ENCODE measurements around the gene PAPPA. TPM values are rescaled to one million over a fixed set of nuclear protein-coding genes. Genes with fewer than 3 reads are reported as not detected.

Gene PAPPA
- total and polyA plus RNA-seq, 9 of the 15 experiments (the other 6 are each of a cell fraction or from before 2014, with no cell fraction given): 0.06 to 0.18 (median 0.11) TPM

DNA sequence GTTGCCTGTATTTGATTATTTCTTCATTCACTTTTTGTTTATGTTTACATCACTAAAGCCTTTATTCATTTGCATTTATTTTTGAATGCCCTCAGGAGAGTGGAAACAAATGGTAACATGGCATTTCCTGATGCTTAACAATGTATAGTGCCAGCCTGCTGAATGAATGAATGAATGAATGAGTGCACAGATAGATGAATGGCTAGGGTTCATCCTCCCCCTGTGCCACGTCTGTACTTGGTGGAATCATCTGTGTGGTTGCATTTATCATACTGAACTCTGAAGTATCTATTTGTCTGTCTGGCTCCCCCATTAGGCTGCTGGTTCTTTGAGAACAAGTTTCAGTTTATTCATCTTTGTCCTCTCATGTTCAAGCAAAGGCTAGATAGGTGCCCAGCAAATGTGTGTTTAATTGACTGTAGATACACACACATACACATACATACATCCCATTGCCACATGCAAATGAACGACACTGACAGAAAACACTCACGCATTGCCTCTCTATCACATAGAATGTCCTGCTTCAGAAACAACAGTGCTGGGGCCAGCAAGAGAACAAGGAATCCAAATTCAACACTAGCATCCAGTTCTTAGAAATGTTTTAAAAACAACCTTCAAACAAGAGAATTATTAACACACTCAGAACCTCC, 150.4 kb downstream of the PAPPA start:
- Histone ChIP-seq H3K4me3 (no peak overlapping the region), H2AFZ (ENCODE audit: low read depth, low read length) (no peak overlapping the region), H3K9me3 (replicated peaks; ENCODE audit: control insufficient read depth, insufficient read depth, low read depth, low read length) (no peaks in the 10 kb centered on the region), H3K9me1 (ENCODE audit: control insufficient read depth, insufficient read depth, low read length) (no peaks in the 10 kb centered on the region), H3K4me1 (replicated peaks in 1 of 2; ENCODE audit: control insufficient read depth in 2 of 2, insufficient read depth in 2 of 2, low read length in 2 of 2) (no peaks in the 10 kb centered on the region), H3K9ac (ENCODE audit: insufficient read depth in 1 of 2, low read depth in 2 of 2, low read length in 2 of 2) (no peak overlapping the region), H3K27ac (ENCODE audit: extremely low read depth, low read depth, low read length) (no peak overlapping the region), H3K4me2 (ENCODE audit: insufficient read depth, low read length) (no peak overlapping the region), H3K79me2 (ENCODE audit: control insufficient read depth, insufficient read depth, low read length) (no peaks in the 10 kb centered on the region), H4K20me1 (replicated peaks; ENCODE audit: control insufficient read depth, insufficient read depth, low read length) (no peaks in the 10 kb centered on the region), H3K27me3 (ENCODE audit: control insufficient read depth in 2 of 2, insufficient read depth in 2 of 2, low read length in 2 of 2) (no peaks in the 10 kb centered on the region), H3K36me3 (ENCODE audit: control insufficient read depth, insufficient read depth, low read length) (no peaks in the 10 kb centered on the region)
- ChIA-PET POLR2A (interaction anchor here (0.6 to 1.2 kb wide), 4 partner anchors 11 to 76 kb away, joined by 3 read pairs; no protein-coding TSS in a partner anchor), CTCF (ENCODE audit: low intra/inter-chr PET ratio) (no interaction called here)
- DNase-seq (ENCODE audit: extremely low read depth in 1 of 4, low spot score in 3 of 4) (no peak), ATAC-seq (no peak), FAIRE-seq (no peak)
- WGBS (ENCODE audit: insufficient coverage, low coverage, missing lambda C conversion rate): 25% methylated on average over 3 of the region's 3 CpGs
- in situ Hi-C loops (cut with MboI) (no loop called here), intact Hi-C loops (cut with micrococcal nuclease) (no loop called here)
- TF ChIP-seq PHF21A (IDR thresholded peaks at IDR 0.05; ENCODE audit: borderline replicate concordance, low read depth) (no peak), ZNF24 (IDR thresholded peaks at IDR 0.05) (peak; percentile 61; the same call in 1 of the 2 replicates), MYC (IDR thresholded peaks at IDR 0.05; ENCODE audit: low read depth, low read length) (no peak), MYC (CRISPR knock-in tag; IDR thresholded peaks at IDR 0.05; ENCODE audit: borderline replicate concordance, low read depth) (no peak)
- no TSS peak for BruUV-seq (replicated peaks)

DNA sequence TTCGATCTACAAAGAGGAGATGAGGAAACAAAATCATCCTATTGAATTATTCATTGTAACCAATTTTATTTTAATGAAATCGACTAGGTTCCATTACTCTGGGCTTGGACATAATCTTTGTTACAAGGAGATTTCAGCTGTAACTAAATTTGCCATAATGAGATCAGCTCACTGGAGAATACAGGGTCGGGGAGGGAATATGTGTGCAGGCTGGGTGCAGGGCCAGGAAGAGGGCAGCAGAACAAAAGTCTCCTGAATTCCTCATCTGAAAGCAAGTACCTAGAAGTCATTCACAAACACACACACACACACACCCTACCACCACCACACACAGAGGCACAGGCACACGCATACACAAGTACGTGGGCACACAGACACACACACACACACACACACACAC, 151.2 kb downstream of the PAPPA start:
- Histone ChIP-seq H4K20me1 (replicated peaks; ENCODE audit: control insufficient read depth, insufficient read depth, low read length) (no peaks in the 10 kb centered on the region), H3K27ac (ENCODE audit: extremely low read depth, low read depth, low read length) (no peak overlapping the region), H3K9me3 (replicated peaks; ENCODE audit: control insufficient read depth, insufficient read depth, low read depth, low read length) (no peaks in the 10 kb centered on the region), H3K36me3 (ENCODE audit: control insufficient read depth, insufficient read depth, low read length) (no peaks in the 10 kb centered on the region), H3K4me2 (ENCODE audit: insufficient read depth, low read length) (no peak overlapping the region), H3K9me1 (ENCODE audit: control insufficient read depth, insufficient read depth, low read length) (no peaks in the 10 kb centered on the region), H3K79me2 (ENCODE audit: control insufficient read depth, insufficient read depth, low read length) (no peaks in the 10 kb centered on the region), H3K9ac (ENCODE audit: insufficient read depth in 1 of 2, low read depth in 2 of 2, low read length in 2 of 2) (no peak overlapping the region), H3K4me1 (replicated peaks in 1 of 2; ENCODE audit: control insufficient read depth in 2 of 2, insufficient read depth in 2 of 2, low read length in 2 of 2) (no peaks in the 10 kb centered on the region), H2AFZ (ENCODE audit: low read depth, low read length) (no peak overlapping the region), H3K27me3 (ENCODE audit: control insufficient read depth in 2 of 2, insufficient read depth in 2 of 2, low read length in 2 of 2) (no peaks in the 10 kb centered on the region), H3K4me3 (no peak overlapping the region)
- WGBS (ENCODE audit: insufficient coverage, low coverage, missing lambda C conversion rate): 23% methylated on average over 3 of the region's 5 CpGs
- ChIA-PET POLR2A (interaction anchor here (0.6 to 1.2 kb wide), 4 partner anchors 10 to 75 kb away, joined by 3 read pairs; no protein-coding TSS in a partner anchor), CTCF (ENCODE audit: low intra/inter-chr PET ratio) (no interaction called here)
- intact Hi-C loops (cut with micrococcal nuclease): no loop called here
- ATAC-seq (no peak), DNase-seq (ENCODE audit: extremely low read depth in 1 of 4, low spot score in 3 of 4) (no peak), FAIRE-seq (no peak)
- in situ Hi-C loops (cut with MboI): no loop called here
- BruUV-seq (replicated peaks): no TSS peak
- no peak for TF ChIP-seq TBP (optimal IDR thresholded peaks at IDR 0.05; ENCODE audit: low read depth, low read length)
- no peak for TF ChIP-seq BRD9 (IDR thresholded peaks at IDR 0.05; ENCODE audit: low read depth, partially characterized antibody)
- TF ChIP-seq, protein P1, sequence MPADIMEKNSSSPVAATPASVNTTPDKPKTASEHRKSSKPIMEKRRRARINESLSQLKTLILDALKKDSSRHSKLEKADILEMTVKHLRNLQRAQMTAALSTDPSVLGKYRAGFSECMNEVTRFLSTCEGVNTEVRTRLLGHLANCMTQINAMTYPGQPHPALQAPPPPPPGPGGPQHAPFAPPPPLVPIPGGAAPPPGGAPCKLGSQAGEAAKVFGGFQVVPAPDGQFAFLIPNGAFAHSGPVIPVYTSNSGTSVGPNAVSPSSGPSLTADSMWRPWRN (IDR thresholded peaks at IDR 0.05; ENCODE audit: low read depth): no peak
- no peak for TF ChIP-seq MAFG (tag; conservative IDR thresholded peaks at IDR 0.05)
- TF ChIP-seq, protein P2, sequence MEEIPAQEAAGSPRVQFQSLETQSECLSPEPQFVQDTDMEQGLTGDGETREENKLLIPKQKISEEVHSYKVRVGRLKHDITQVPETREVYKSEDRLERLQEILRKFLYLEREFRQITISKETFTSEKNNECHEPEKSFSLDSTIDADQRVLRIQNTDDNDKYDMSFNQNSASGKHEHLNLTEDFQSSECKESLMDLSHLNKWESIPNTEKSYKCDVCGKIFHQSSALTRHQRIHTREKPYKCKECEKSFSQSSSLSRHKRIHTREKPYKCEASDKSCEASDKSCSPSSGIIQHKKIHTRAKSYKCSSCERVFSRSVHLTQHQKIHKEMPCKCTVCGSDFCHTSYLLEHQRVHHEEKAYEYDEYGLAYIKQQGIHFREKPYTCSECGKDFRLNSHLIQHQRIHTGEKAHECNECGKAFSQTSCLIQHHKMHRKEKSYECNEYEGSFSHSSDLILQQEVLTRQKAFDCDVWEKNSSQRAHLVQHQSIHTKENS (CRISPR knock-in tag; IDR thresholded peaks at IDR 0.05): no peak
- no peak for TF ChIP-seq FOSL1 (tag; conservative IDR thresholded peaks at IDR 0.05)
- no peak for TF ChIP-seq HDAC3 (IDR thresholded peaks at IDR 0.05; ENCODE audit: borderline replicate concordance, partially characterized antibody)
- no peak for TF ChIP-seq ARHGAP35 (IDR thresholded peaks at IDR 0.05; ENCODE audit: partially characterized antibody)
- TF ChIP-seq KAT2B (IDR thresholded peaks at IDR 0.05; ENCODE audit: low read depth, low read length): no peak
- no peak for TF ChIP-seq COPS2 (conservative IDR thresholded peaks at IDR 0.05)
- no peak for TF ChIP-seq ZNF586 (CRISPR knock-in tag; conservative IDR thresholded peaks at IDR 0.05)
- TF ChIP-seq NEUROD1 (IDR thresholded peaks at IDR 0.05; ENCODE audit: borderline replicate concordance, low read depth, low read length, partially characterized antibody): no peak
